Caco-2 (cell line): ENCODE results near the gene CPEB3. TPM values are rescaled to one million over a fixed set of nuclear protein-coding genes. Genes with fewer than 3 reads are reported as not detected.

ENCODE experiments used
- BruUV-seq: library from RNA; stranded (reverse); fragments of 400-500 nt; replicated peaks from 2 replicates; lab custom pipeline; 2021; lab: Mats Ljungman, UMichigan
- CTCF ChIA-PET: fragments of 300-600 bp; sonication (Branson Sonifier 250); formaldehyde crosslinking; loops from one replicate; lab custom pipeline; 2022; ENCODE audit warnings: antibody characterized with exemption; lab: Charles Lee
- POLR2A ChIA-PET: fragments of 300-600 bp; sonication (Branson Sonifier 250); formaldehyde crosslinking; loops from one replicate; lab custom pipeline; 2022; ENCODE audit warnings: antibody characterized with exemption; lab: Charles Lee
- DNase-seq, 2 experiments: peaks; one replicate each; pipeline versions ENCODE4 v3.0.0 to v3.0.0-alpha.2; 2020 to 2022
- H3K27me3 ChIP-seq: replicated peaks from 2 replicates; pipeline ENCODE4 v1.6.0; 2011; ENCODE audit warnings: low read length; ENCODE audit not compliant: control insufficient read depth, insufficient read depth
- H3K36me3 ChIP-seq: 2 replicates; pipeline ENCODE4 v1.5.1; 2011; ENCODE audit warnings: low read length; ENCODE audit not compliant: control insufficient read depth, insufficient read depth
- H3K4me1 ChIP-seq: fragments of 250-450 bp; sonication (Bioruptor Pico); 2 replicates; pipeline ENCODE4 v1.5.1; 2020; ENCODE audit warnings: mild to moderate bottlenecking
- H3K4me3 ChIP-seq: 2 replicates; pipeline ENCODE4 v1.5.1; 2011; ENCODE audit warnings: low read depth, mild to moderate bottlenecking, control low read depth, low read length
- H3K9me3 ChIP-seq: fragments of 250-450 bp; sonication (Bioruptor Pico); 2 replicates; pipeline ENCODE4 v1.5.1; 2020; ENCODE audit warnings: mild to moderate bottlenecking, moderate library complexity
- H3K27ac Mint-ChIP-seq: one replicate; pipeline ENCODE4 v1.8.0; 2022; ENCODE audit warnings: mixed read lengths; ENCODE audit not compliant: unreplicated experiment
- H3K27me3 Mint-ChIP-seq: one replicate; pipeline ENCODE4 v1.8.0; 2022; ENCODE audit warnings: mixed read lengths; ENCODE audit not compliant: insufficient read depth, unreplicated experiment
- H3K36me3 Mint-ChIP-seq: one replicate; pipeline ENCODE4 v1.8.0; 2022; ENCODE audit warnings: mild to moderate bottlenecking, mixed read lengths; ENCODE audit not compliant: insufficient read depth, unreplicated experiment
- H3K4me1 Mint-ChIP-seq: one replicate; pipeline ENCODE4 v1.8.0; 2022; ENCODE audit warnings: low read depth, mixed read lengths; ENCODE audit not compliant: unreplicated experiment
- H3K4me3 Mint-ChIP-seq: one replicate; pipeline ENCODE4 v1.8.0; 2022; ENCODE audit warnings: mild to moderate bottlenecking, moderate library complexity, mixed read lengths; ENCODE audit not compliant: unreplicated experiment
- H3K9me3 Mint-ChIP-seq: one replicate; pipeline ENCODE4 v1.8.0; 2022; ENCODE audit warnings: mixed read lengths; ENCODE audit not compliant: unreplicated experiment
- intact Hi-C: fragments of 100-400 bp; cut with micrococcal nuclease; formaldehyde crosslinking; loops from one replicate; pipeline ENCODE4 v1.10.0; 2022; ENCODE audit not compliant: unreplicated experiment
- total RNA-seq: library from RNA; stranded (reverse); gene quantifications from 2 replicates; pipeline ENCODE4 v1.2.3, GENCODE V29; 2022
- TF ChIP-seq, protein P1 (sequence below), 2 experiments: fragments of 200-600 bp in 1 of 2; IDR thresholded peaks; 1 replicate in 1 of 2; 2 replicates in 1 of 2; pipeline versions ENCODE4 v1.5.1 to v1.8.0; 2011 to 2022; ENCODE audit warnings: antibody characterized with exemption in 1 of 2, control low read depth in 1 of 2, inconsistent platforms in 1 of 2, low read depth in 1 of 2, low read length in 1 of 2, mild to moderate bottlenecking in 1 of 2, moderate library complexity in 1 of 2; ENCODE audit not compliant: insufficient read depth in 1 of 2, severe bottlenecking in 1 of 2, unreplicated experiment in 1 of 2

Gene CPEB3
- total RNA-seq, 1 experiment from 2014 or later: 2.3 TPM

GRCh38 chr10:92265687-92266258, 25.1 kb downstream of the CPEB3 start:
- CTCF ChIA-PET: no interaction called here
- DNase-seq: no peak
- H3K36me3 Mint-ChIP-seq: no peaks in the 10 kb centered on the region

GRCh38 chr10:92264249-92264648, 26.6 kb downstream of the CPEB3 start:
- no peak overlapping the region for H3K4me3 Mint-ChIP-seq
- no peaks in the 10 kb centered on the region for H3K9me3 Mint-ChIP-seq
- H3K27me3 ChIP-seq: no peaks in the 10 kb centered on the region
- no peaks in the 10 kb centered on the region for H3K36me3 ChIP-seq
- no peak for DNase-seq
- H3K4me3 ChIP-seq: no peak overlapping the region
- ChIA-PET CTCF (interaction anchor here (1.0 kb wide), 1 partner anchor 27 kb away, joined by 4 read pairs; the partner anchor contains the start of genes CPEB3 and MARCHF5), POLR2A (no interaction called here)
- H3K27me3 Mint-ChIP-seq: no peaks in the 10 kb centered on the region
- intact Hi-C loops: no loop called here
- BruUV-seq: no TSS peak
- H3K36me3 Mint-ChIP-seq: no peaks in the 10 kb centered on the region
- TF ChIP-seq, protein P1, sequence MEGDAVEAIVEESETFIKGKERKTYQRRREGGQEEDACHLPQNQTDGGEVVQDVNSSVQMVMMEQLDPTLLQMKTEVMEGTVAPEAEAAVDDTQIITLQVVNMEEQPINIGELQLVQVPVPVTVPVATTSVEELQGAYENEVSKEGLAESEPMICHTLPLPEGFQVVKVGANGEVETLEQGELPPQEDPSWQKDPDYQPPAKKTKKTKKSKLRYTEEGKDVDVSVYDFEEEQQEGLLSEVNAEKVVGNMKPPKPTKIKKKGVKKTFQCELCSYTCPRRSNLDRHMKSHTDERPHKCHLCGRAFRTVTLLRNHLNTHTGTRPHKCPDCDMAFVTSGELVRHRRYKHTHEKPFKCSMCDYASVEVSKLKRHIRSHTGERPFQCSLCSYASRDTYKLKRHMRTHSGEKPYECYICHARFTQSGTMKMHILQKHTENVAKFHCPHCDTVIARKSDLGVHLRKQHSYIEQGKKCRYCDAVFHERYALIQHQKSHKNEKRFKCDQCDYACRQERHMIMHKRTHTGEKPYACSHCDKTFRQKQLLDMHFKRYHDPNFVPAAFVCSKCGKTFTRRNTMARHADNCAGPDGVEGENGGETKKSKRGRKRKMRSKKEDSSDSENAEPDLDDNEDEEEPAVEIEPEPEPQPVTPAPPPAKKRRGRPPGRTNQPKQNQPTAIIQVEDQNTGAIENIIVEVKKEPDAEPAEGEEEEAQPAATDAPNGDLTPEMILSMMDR (IDR thresholded peaks at IDR 0.05; ENCODE audit: insufficient read depth in 1 of 2, low read depth in 1 of 2, low read length in 1 of 2, severe bottlenecking in 1 of 2, unreplicated experiment in 1 of 2): no peak
- peaks cover 7% of the 10 kb centered on the region for H3K4me1 Mint-ChIP-seq
- no peaks in the 10 kb centered on the region for H3K9me3 ChIP-seq
- no peak overlapping the region for H3K27ac Mint-ChIP-seq
- no peaks in the 10 kb centered on the region; the same call in 1 of the 2 replicates for H3K4me1 ChIP-seq

More at GRCh38 chr10:92265687-92266258, 25.1 kb downstream of the CPEB3 start:
- TF ChIP-seq, protein P1 (IDR thresholded peaks at IDR 0.05; ENCODE audit: insufficient read depth in 1 of 2, low read depth in 1 of 2, low read length in 1 of 2, severe bottlenecking in 1 of 2, unreplicated experiment in 1 of 2): no peak
- Mint-ChIP-seq H3K27ac (no peak overlapping the region), H3K9me3 (no peaks in the 10 kb centered on the region), H3K4me1 (peaks cover 7% of the 10 kb centered on the region), H3K4me3 (no peak overlapping the region), H3K27me3 (no peaks in the 10 kb centered on the region)
- no peaks in the 10 kb centered on the region; the same call in 1 of the 2 replicates for H3K4me1 ChIP-seq
- H3K36me3 ChIP-seq: no peaks in the 10 kb centered on the region
- no peaks in the 10 kb centered on the region for H3K9me3 ChIP-seq
- no TSS peak for BruUV-seq
- POLR2A ChIA-PET: no interaction called here
- no peaks in the 10 kb centered on the region for H3K27me3 ChIP-seq
- no peak overlapping the region for H3K4me3 ChIP-seq
- intact Hi-C loops: no loop called here

GRCh38 chr10:92263396-92263795, 27.5 kb downstream of the CPEB3 start:
- H3K27ac Mint-ChIP-seq: no peak overlapping the region
- DNase-seq: no peak
- BruUV-seq: no TSS peak
- H3K4me3 Mint-ChIP-seq: no peak overlapping the region
- Histone ChIP-seq H3K9me3 (no peaks in the 10 kb centered on the region), H3K4me3 (no peak overlapping the region), H3K4me1 (no peaks in the 10 kb centered on the region; the same call in 1 of the 2 replicates), H3K36me3 (no peaks in the 10 kb centered on the region), H3K27me3 (no peaks in the 10 kb centered on the region)
- intact Hi-C loops: no loop called here
- H3K4me1 Mint-ChIP-seq: peaks cover 7% of the 10 kb centered on the region
- no peaks in the 10 kb centered on the region for H3K9me3 Mint-ChIP-seq
- ChIA-PET POLR2A (no interaction called here), CTCF (interaction anchor here (1.0 kb wide), 1 partner anchor 28 kb away, joined by 4 read pairs; the partner anchor contains the start of genes CPEB3 and MARCHF5)
- no peaks in the 10 kb centered on the region for H3K27me3 Mint-ChIP-seq
- no peaks in the 10 kb centered on the region for H3K36me3 Mint-ChIP-seq
- TF ChIP-seq, protein P1 (IDR thresholded peaks at IDR 0.05; ENCODE audit: insufficient read depth in 1 of 2, low read depth in 1 of 2, low read length in 1 of 2, severe bottlenecking in 1 of 2, unreplicated experiment in 1 of 2): no peak
